Activated T-cell treated with anti-CD3 and anti-CD28 coated beads, Interleukin-2, amount 50 U/mL, for 48 hours (primary cell): ENCODE data around the gene ATP6V1B1.

Experiments
- DNase-seq, 2 experiments: peaks; one replicate each; pipeline ENCODE4 v3.0.0-alpha.2; 2020

ATP6V1B1 gene

DNA sequence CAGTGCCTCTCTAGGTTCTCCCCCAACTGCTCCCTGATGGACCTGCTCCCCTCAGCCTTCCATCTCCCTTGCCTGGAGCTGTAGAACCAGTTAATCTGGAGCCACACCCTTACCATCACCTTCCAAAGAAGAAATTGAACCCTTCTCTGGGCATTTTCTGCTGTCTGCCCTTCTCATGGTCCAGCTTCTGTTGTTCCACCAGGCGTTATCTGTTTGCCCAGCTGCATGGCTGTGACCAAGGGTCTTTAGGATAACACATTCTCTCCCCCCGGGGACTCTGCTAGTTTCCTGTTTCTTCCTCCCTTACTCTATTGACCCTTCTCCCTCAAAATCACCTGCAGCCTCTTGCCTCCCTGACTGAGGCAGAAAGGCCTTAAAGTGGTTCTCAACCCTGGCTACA lies 39.5 kb downstream of the ATP6V1B1 start:
- DNase-seq: no peak

- peak in 1 of 2 experiments; percentile 54 for DNase-seq
Measured at GRCh38 chr2:70977605-70978205, 42.0 kb downstream of the ATP6V1B1 start.

GRCh38 chr2:70978341-70979179 lies 42.9 kb downstream of the ATP6V1B1 start, which contains the start of gene ANKRD53:
Gene ANKRD53, plus strand, starts transcription at chr2:70978630. Its CDS starts 16 bp downstream, at chr2:70978646.
- peak in 1 of 2 experiments; percentile 53 for DNase-seq

- no peak for DNase-seq
Measured at GRCh38 chr2:70979180-70979488, 43.4 kb downstream of the ATP6V1B1 start.

GRCh38 chr2:70979626-70980025 lies 43.9 kb downstream of the ATP6V1B1 start:
- DNase-seq: peak in 1 of 2 experiments; percentile 13

DNA sequence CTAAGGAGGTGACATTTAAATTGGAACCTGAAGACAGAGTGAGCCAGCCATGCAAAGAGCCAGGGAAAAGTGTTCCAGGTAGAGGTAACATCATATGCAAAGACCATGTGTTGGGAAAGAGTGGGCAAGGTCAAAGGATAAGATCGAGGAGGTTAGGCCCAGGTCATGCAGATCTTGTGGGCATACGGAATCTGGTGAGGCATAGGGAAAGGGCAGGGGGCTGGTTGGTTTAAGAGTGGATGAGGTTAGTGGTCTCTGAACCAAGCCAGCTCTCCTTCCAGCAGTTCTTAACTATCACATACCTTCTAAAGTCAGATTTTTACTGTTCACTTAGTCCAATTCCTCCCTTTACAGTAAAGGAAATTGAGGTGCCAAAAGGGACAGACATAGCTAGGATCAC lies 45.7 kb downstream of the ATP6V1B1 start:
- peak in 1 of 2 experiments; percentile 9 for DNase-seq

DNA sequence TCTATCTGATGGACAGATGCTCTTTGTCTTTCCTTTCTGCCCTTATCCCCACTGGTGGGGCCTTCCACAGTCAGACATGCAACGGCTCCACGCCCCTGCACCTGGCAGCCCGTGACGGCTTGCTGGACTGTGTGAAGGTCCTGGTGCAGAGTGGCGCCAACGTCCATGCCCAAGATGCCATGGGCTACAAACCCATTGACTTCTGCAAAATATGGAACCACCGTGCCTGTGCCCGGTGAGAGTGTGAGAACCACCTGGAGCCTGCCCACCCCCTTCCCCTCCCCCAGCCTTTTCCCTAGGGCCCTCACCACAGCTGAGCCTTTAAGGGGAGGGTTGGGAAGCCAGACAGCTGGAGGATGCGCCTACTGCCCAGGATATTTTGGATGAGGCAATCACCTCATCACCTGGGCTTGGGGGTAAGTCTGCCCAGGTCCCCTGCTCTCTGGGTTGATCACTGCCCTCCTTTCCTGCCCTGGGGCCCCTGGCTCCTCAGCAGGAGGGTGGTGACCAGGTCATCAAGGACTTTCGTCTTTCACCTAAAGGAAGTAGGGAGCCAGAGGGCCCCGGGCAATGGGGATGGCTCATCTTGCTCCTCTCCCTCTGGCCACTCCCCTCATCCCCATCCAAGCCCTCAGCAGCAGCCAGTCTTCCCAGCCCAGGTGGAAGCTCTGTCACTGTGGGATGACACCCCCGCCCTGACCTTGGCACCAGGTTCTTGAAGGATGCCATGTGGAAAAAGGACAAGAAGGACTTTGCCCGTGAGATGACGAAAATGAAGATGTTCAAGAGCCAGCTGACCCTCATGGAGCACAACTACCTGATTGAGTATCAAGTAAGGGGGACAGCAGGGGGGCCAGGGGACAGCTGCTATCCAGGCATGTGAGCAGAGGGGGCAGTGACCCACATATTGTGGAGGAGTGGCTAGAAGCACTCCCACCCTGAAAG lies 46.4 kb downstream of the ATP6V1B1 start:
- DNase-seq: peak; percentile 1 to 10

GRCh38 chr2:70982971-70983370 lies 47.3 kb downstream of the ATP6V1B1 start:
- DNase-seq: peak in 1 of 2 experiments; percentile 13

DNA sequence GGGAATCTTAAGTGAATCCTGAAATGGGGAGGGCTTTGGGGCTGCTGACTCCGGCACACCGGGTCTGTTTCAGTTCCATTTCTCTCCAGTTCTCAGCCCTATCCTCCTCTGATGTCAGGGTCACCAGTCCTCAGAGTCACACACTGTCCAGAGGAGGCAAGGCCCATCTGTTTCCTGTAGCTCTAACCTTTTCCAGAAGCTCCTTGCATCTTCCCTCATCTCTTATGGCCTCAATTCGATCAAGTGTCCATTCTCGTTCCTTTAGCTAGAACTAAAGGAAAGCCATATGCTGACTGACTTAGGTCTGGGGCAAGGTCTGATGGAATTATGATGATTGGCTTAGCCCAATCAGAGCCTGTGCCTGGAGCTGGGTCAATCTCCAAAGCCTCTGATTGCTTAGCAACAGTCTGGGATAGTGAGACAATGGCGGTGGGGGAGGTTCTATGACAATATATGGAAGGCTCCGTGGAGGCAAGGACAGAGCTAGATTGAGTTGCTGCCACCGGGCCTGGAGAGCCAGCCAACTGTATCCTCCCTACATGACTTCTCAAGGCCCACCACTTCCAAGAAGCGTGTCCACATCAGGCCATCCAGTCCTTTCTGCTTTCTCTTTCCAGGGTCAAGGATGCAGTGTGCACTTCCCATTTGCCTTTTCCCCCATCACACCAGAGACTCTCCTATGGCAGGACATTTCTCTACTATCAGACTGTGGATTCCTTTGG lies 48.0 kb downstream of the ATP6V1B1 start:
- peak in 1 of 2 experiments; percentile 8 for DNase-seq

GRCh38 chr2:70984228-70984575 lies 48.5 kb downstream of the ATP6V1B1 start:
- no peak for DNase-seq

GRCh38 chr2:70984576-70985282 lies 49.0 kb downstream of the ATP6V1B1 start:
- DNase-seq: peak; percentile 87 to 91

DNA sequence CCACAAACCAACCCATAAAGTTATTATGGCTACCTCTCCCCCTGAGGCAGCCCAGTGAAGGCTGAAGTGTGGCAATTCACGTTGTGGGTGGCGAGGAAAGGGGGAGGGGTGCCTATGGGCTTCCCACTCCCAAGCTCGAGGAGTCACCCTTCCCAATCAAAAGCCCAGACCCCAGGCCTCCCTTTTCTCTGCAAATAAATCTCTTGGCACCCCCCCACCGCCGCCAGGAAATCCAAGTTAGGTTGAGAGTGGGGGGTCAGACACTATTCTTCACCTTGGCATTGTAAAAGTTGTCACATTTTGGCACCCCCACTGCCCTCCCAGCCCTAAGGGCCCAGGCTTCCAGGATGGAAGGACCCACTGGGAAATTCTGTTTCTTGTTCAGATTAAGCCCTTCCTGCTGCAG lies 49.6 kb downstream of the ATP6V1B1 start:
- DNase-seq: no peak

DNA sequence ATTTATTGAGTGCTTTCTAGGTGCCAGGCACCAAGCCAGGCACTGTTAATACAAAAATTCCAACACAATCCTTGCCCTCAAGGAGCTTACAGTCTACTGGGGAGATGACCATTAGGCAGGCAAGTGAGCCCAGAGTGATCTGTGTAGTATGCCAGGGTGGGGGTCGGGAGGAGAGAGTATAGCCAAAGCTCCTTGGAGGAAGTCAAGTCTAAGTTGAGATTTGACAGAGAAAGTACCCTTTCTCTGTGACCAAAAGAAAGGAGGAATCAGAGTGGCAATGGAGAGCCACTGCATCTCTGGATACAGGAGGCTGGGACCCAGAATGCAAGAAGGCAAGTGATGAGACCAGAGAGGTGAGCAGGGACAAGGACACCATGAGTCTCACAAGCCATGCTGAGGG lies 50.3 kb downstream of the ATP6V1B1 start:
- DNase-seq: peak; percentile 10 to 15

- DNase-seq: peak; percentile 9 to 14
Measured at GRCh38 chr2:70986499-70987189, 50.9 kb downstream of the ATP6V1B1 start.

DNA sequence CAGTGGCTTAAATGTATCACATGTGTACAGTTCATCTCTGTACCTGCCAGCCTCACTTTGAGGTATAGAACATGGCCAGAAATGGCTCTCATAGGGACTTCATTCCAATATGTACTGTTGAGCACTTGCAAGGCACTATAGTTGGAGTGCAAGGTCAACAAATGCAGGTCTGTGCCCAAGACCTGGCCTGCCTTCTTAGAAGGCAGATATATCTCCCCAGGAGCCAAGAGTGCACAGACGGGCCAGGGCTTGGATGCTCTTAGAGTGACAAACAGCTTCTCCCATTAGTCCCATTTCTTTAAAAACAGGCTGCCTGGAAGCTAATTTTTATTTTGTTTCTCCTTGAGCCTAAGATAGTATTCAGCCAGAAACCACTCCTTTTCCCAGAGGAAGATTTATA lies 51.7 kb downstream of the ATP6V1B1 start:
- DNase-seq: peak; percentile 10

- peak; percentile 10 to 14 for DNase-seq
Measured at GRCh38 chr2:70988151-70988550, 52.5 kb downstream of the ATP6V1B1 start.

GRCh38 chr2:70988726-70989648 lies 53.3 kb downstream of the ATP6V1B1 start:
- DNase-seq: peak; percentile 9 to 11

DNA sequence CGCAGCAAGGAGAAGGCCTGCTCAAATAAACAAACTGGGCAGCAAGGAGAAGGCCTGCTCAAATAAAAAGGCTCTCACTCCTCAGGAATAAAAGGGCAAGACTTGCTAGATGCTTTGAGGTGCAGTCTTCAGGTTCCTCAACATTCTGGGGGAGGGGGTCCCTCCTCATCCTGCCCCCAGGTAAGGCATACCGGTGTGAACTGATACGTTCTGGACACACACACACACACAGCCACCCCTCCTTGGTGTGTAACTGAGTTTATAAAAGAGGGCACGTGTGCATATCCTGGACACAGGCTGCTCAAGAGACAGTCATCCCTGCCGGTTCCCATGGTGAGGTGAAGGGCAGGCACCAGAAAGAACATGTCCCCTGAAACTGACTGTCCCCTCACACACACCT lies 54.5 kb downstream of the ATP6V1B1 start:
- no peak for DNase-seq

- DNase-seq: no peak
Measured at GRCh38 chr2:70991142-70991541, 55.4 kb downstream of the ATP6V1B1 start.

DNA sequence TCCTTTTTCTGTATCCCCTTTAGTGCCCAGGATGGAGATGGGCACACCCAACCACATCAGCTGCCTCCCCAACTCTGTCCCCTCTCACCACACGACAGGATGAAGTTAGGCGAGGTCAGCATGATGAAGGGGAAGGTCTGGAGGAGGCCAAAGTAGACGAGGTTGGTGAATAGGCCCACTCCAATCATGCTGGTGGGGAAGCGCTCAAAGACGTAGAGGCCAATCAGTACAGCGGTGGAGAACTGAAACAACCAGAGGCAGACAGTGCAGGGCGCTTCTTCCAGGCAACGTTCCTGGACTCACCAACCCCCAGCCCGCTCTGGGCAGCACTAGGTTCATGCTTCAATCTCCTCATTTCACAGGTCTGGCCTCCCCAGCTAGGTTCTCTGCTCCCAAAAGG lies 56.0 kb downstream of the ATP6V1B1 start:
- DNase-seq: no peak
